ENCODE data around the gene RBBP8NL.

RBBP8NL gene

DNA sequence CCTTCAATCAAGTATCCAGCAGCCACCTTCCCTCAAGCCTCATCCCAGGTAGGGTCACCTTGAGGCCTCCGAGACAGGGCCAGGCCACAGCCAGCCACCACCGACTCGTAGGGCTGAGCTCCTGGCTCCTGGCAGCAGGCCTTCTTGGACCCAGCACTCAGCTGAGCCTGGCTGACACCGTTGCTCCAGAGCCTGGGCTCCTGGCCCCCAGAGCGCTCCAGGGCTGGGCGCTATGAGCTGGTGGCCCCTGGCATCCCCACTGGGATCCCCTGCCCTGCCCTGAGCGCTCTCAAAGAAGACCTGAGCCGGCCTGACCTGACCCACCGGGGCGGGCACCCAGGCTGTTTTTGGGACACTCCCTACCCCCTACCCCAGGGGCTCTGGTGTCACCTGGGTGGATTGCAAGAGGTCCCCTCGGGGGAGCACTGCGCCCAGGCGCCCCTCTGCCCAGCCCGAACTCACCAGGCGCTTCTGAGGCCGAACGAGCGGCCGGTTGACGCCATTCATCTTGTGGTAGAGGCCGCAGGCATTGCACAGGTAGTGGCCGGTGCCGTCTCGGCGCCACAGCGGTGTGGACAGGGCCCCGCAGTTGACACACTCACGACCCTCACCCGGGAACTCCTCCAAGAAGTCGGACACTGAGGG lies 45.7 kb upstream of the RBBP8NL start (continued):
- TF ChIP-seq, protein P1, sequence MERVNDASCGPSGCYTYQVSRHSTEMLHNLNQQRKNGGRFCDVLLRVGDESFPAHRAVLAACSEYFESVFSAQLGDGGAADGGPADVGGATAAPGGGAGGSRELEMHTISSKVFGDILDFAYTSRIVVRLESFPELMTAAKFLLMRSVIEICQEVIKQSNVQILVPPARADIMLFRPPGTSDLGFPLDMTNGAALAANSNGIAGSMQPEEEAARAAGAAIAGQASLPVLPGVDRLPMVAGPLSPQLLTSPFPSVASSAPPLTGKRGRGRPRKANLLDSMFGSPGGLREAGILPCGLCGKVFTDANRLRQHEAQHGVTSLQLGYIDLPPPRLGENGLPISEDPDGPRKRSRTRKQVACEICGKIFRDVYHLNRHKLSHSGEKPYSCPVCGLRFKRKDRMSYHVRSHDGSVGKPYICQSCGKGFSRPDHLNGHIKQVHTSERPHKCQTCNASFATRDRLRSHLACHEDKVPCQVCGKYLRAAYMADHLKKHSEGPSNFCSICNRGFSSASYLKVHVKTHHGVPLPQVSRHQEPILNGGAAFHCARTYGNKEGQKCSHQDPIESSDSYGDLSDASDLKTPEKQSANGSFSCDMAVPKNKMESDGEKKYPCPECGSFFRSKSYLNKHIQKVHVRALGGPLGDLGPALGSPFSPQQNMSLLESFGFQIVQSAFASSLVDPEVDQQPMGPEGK (CRISPR knock-in tag; IDR thresholded peaks at IDR 0.05; ENCODE audit: borderline replicate concordance): no peak
- no peak for TF ChIP-seq ESRRG (CRISPR knock-in tag; IDR thresholded peaks at IDR 0.05)

DNA sequence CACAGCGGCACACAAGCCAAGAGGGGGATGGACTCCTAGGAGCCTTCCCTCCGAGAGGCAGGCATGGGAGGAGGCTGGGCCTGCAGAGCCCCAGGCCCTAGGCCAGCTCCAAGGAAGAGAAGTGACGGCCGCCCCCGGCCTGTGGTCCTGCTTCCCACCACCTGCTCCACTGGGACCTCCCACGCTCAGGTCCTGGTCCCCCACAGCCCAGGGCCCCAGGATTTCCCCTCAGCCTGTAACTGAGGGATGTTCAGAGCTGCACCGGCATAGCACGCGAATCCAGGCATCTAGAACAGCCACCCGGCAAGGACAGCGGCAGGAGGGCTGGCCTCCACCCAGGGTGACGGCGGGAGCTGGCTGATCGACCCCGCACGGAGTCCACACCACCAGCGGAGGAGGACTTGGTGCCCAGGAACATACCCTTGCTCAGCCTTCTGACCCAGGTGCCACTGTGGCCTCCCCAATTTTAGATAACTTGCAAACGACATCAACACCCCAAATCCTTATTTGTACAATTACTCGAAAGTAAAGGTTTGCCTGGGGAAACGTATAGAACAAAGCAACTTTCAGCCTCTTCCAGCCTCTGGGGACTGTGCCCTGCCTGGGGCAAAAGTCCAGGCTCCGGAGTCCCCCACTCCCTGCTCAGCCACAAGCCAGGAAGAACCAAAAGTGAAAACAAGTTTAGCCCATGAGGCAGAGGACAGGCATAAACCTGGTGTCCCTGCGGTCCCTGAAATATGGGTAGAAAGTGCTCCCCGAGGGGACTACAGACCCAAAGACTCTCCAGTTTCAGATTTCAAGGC lies 45.0 kb upstream of the RBBP8NL start:
- TF ChIP-seq SNAI2 (CRISPR knock-in tag; IDR thresholded peaks at IDR 0.05) (no peak), ZFP30 (CRISPR knock-in tag; IDR thresholded peaks at IDR 0.05) (no peak), TCF4 (CRISPR knock-in tag; IDR thresholded peaks at IDR 0.05; ENCODE audit: borderline replicate concordance) (no peak), GLIS3 (CRISPR knock-in tag; IDR thresholded peaks at IDR 0.05) (no peak), ZNF70 (CRISPR knock-in tag; IDR thresholded peaks at IDR 0.05) (no peak), RARB (CRISPR knock-in tag; IDR thresholded peaks at IDR 0.05) (no peak), ZFP3 (CRISPR knock-in tag; IDR thresholded peaks at IDR 0.05) (no peak)
- ATAC-seq: no peak

DNA sequence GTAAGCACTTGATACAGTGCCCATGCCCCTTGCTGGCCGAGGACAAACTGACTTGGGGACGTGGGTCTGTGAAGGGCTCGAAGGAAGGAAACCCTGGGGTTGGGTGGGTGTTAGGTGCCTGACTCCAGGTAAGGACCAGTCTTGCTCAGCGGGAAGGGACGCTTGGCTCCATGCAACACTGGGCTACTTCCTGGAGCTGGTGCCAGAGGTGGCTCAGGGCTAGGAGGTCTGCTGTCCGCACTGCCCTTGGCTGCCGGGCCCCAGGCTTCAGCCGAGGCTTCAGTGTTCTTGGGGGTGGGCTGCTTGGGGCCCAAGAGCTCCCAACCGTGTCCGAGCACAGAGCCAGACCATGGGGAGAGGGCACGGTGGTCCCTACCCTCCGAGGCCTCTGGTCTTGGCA lies 43.1 kb upstream of the RBBP8NL start:
- no peak for ATAC-seq
- TF ChIP-seq TCF4 (CRISPR knock-in tag; IDR thresholded peaks at IDR 0.05; ENCODE audit: borderline replicate concordance): no peak
- no peak for TF ChIP-seq ZNF8 (CRISPR knock-in tag; IDR thresholded peaks at IDR 0.05)

DNA sequence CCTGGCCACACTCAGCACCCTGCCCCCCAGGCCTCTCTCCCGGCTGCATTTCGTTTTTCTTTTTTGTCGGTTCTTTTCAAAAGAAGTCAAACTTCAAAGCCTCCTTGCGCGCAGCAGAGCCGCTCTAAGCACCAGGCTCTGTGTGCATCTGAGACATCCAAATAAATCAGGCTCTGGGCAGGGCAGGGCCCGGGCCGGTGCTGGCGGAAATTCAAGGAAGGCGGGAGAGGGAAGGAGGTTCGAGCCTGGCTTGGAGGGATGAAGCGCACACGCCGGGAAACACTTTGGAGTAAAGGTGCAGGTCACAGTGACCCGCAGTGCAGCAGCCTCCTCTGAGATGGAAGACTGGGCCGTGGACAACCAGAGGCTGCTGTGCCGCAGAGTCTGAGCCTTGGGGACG lies 42.7 kb upstream of the RBBP8NL start:
- ATAC-seq: no peak
- TF ChIP-seq OSR1 (CRISPR knock-in tag; IDR thresholded peaks at IDR 0.05) (no peak), TOX (CRISPR knock-in tag; IDR thresholded peaks at IDR 0.05; ENCODE audit: borderline replicate concordance) (no peak), ZFP30 (CRISPR knock-in tag; IDR thresholded peaks at IDR 0.05) (no peak), ZFP3 (CRISPR knock-in tag; IDR thresholded peaks at IDR 0.05) (no peak), ISL1 (CRISPR knock-in tag; IDR thresholded peaks at IDR 0.05) (no peak), BACH2 (CRISPR knock-in tag; IDR thresholded peaks at IDR 0.05; ENCODE audit: borderline replicate concordance) (no peak), ZNF70 (CRISPR knock-in tag; IDR thresholded peaks at IDR 0.05) (no peak), RARB (CRISPR knock-in tag; IDR thresholded peaks at IDR 0.05) (no peak), ZNF565 (CRISPR knock-in tag; conservative IDR thresholded peaks at IDR 0.05; ENCODE audit: low read depth) (no peak), PPARA (CRISPR knock-in tag; IDR thresholded peaks at IDR 0.05; ENCODE audit: borderline replicate concordance) (no peak), ESRRG (CRISPR knock-in tag; IDR thresholded peaks at IDR 0.05) (no peak), SNAI2 (CRISPR knock-in tag; IDR thresholded peaks at IDR 0.05) (no peak), TCF4 (CRISPR knock-in tag; IDR thresholded peaks at IDR 0.05; ENCODE audit: borderline replicate concordance) (no peak), GLIS3 (CRISPR knock-in tag; IDR thresholded peaks at IDR 0.05) (no peak), ZC3H10 (CRISPR knock-in tag; IDR thresholded peaks at IDR 0.05) (no peak)
- TF ChIP-seq, protein P1 (CRISPR knock-in tag; IDR thresholded peaks at IDR 0.05; ENCODE audit: borderline replicate concordance): no peak
- TF ChIP-seq, protein P2, sequence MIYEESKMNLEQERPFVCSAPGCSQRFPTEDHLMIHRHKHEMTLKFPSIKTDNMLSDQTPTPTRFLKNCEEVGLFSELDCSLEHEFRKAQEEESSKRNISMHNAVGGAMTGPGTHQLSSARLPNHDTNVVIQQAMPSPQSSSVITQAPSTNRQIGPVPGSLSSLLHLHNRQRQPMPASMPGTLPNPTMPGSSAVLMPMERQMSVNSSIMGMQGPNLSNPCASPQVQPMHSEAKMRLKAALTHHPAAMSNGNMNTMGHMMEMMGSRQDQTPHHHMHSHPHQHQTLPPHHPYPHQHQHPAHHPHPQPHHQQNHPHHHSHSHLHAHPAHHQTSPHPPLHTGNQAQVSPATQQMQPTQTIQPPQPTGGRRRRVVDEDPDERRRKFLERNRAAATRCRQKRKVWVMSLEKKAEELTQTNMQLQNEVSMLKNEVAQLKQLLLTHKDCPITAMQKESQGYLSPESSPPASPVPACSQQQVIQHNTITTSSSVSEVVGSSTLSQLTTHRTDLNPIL (CRISPR knock-in tag; IDR thresholded peaks at IDR 0.05; ENCODE audit: low read depth): no peak
- TF ChIP-seq, protein P3, sequence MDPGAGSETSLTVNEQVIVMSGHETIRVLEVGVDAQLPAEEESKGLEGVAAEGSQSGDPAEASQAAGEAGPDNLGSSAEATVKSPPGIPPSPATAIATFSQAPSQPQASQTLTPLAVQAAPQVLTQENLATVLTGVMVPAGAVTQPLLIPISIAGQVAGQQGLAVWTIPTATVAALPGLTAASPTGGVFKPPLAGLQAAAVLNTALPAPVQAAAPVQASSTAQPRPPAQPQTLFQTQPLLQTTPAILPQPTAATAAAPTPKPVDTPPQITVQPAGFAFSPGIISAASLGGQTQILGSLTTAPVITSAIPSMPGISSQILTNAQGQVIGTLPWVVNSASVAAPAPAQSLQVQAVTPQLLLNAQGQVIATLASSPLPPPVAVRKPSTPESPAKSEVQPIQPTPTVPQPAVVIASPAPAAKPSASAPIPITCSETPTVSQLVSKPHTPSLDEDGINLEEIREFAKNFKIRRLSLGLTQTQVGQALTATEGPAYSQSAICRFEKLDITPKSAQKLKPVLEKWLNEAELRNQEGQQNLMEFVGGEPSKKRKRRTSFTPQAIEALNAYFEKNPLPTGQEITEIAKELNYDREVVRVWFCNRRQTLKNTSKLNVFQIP (CRISPR knock-in tag; IDR thresholded peaks at IDR 0.05; ENCODE audit: borderline replicate concordance, low read depth): no peak
- TF ChIP-seq, protein P4, sequence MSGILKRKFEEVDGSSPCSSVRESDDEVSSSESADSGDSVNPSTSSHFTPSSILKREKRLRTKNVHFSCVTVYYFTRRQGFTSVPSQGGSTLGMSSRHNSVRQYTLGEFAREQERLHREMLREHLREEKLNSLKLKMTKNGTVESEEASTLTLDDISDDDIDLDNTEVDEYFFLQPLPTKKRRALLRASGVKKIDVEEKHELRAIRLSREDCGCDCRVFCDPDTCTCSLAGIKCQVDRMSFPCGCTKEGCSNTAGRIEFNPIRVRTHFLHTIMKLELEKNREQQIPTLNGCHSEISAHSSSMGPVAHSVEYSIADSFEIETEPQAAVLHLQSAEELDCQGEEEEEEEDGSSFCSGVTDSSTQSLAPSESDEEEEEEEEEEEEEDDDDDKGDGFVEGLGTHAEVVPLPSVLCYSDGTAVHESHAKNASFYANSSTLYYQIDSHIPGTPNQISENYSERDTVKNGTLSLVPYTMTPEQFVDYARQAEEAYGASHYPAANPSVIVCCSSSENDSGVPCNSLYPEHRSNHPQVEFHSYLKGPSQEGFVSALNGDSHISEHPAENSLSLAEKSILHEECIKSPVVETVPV (CRISPR knock-in tag; IDR thresholded peaks at IDR 0.05): no peak

Measured in SK-N-SH treated with all-trans-retinoic acid at 6 μM for 48 hours (cell line).